Nephron progenitor cell (in vitro differentiated cells): ENCODE data around the gene LLGL2.

Experiments
- DNase-seq: peaks from one replicate; pipeline ENCODE4 v3.0.0; 2021
- H3K27ac Mint-ChIP-seq: 2 replicates; pipeline ENCODE4 v1.8.0; 2021; ENCODE audit warnings: mild to moderate bottlenecking, moderate library complexity, mixed read lengths
- H3K27me3 Mint-ChIP-seq: 2 replicates; pipeline ENCODE4 v1.8.0; 2021; ENCODE audit warnings: mild to moderate bottlenecking, low read depth, mixed read lengths; ENCODE audit not compliant: poor library complexity
- H3K36me3 Mint-ChIP-seq: 2 replicates; pipeline ENCODE4 v1.8.0; 2021; ENCODE audit warnings: low read depth, mixed read lengths
- H3K4me1 Mint-ChIP-seq: 2 replicates; pipeline ENCODE4 v1.8.0; 2021; ENCODE audit warnings: mixed read lengths
- H3K4me3 Mint-ChIP-seq: 2 replicates; pipeline ENCODE4 v1.8.0; 2021; ENCODE audit warnings: mild to moderate bottlenecking, moderate library complexity, mixed read lengths
- H3K9me3 Mint-ChIP-seq: 2 replicates; pipeline ENCODE4 v1.8.0; 2021; ENCODE audit warnings: mild to moderate bottlenecking, moderate library complexity, mixed read lengths
- TF ChIP-seq, protein P1 (sequence below): fragments of 200-600 bp; sonication (generic); IDR thresholded peaks from 2 replicates; pipeline ENCODE4 v1.5.0; 2021; ENCODE audit warnings: antibody characterized with exemption

Gene LLGL2

GRCh38 chr17:75551266-75551665, 25.8 kb downstream of the LLGL2 start:
- H3K36me3 Mint-ChIP-seq: no peaks in the 10 kb centered on the region
- TF ChIP-seq, protein P1, sequence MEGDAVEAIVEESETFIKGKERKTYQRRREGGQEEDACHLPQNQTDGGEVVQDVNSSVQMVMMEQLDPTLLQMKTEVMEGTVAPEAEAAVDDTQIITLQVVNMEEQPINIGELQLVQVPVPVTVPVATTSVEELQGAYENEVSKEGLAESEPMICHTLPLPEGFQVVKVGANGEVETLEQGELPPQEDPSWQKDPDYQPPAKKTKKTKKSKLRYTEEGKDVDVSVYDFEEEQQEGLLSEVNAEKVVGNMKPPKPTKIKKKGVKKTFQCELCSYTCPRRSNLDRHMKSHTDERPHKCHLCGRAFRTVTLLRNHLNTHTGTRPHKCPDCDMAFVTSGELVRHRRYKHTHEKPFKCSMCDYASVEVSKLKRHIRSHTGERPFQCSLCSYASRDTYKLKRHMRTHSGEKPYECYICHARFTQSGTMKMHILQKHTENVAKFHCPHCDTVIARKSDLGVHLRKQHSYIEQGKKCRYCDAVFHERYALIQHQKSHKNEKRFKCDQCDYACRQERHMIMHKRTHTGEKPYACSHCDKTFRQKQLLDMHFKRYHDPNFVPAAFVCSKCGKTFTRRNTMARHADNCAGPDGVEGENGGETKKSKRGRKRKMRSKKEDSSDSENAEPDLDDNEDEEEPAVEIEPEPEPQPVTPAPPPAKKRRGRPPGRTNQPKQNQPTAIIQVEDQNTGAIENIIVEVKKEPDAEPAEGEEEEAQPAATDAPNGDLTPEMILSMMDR: no peak
- no peak for DNase-seq
- no peak overlapping the region for H3K4me3 Mint-ChIP-seq
- H3K4me1 Mint-ChIP-seq: peaks cover 56% of the 10 kb centered on the region
- peaks cover 13% of the 10 kb centered on the region for H3K27me3 Mint-ChIP-seq
- no peak overlapping the region for H3K27ac Mint-ChIP-seq
- H3K9me3 Mint-ChIP-seq: no peaks in the 10 kb centered on the region

DNA sequence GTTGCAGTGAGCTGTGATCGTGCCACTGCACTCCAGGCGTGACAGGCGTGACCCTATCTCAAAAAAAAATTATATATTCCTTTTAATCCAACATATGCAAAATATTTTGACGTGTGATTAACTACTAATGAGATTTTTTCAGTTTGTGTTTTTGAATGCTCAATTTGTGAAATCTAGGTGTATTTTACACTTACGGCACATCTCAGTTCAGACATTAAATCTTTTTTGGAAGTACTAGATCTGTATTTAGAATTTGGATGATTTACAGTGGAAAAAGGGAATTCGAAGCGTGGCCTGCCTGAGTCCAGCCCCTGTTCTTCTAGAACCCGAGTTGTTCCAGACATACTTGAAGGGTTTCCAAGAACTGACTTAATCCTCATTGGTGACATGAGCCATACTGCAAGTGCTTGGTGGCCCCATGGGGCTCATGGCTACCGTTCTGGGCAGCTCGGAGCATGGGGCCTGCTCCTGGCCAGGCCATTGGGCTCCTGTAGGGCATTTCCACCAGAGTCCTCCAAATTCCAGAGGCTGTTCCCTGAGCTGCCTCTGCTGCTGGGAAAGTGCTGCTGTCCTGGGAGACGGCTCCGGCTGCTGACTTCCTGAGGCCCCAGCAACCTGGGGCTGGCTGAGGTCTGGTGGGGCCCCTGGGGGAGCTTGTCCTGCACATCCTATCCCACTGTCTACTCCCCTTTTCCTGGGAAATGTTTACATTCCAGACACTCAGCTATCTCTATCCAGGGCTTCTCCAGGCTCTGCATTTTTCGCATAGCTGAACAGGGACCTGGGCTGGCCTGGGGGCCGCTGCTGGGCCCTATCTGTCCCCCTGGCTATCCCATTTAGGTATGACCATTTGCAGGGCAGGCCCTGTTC, 27.2 kb downstream of the LLGL2 start:
- Mint-ChIP-seq H3K27ac (peak overlapping the region; percentile 83), H3K9me3 (no peaks in the 10 kb centered on the region), H3K36me3 (no peaks in the 10 kb centered on the region), H3K4me1 (peaks cover 60% of the 10 kb centered on the region), H3K27me3 (peaks cover 5% of the 10 kb centered on the region), H3K4me3 (no peak overlapping the region)
- TF ChIP-seq, protein P1: no peak
- DNase-seq: peak; percentile 41

GRCh38 chr17:75553295-75554110, 28.0 kb downstream of the LLGL2 start:
- TF ChIP-seq, protein P1: no peak
- Mint-ChIP-seq H3K27me3 (peaks cover 4% of the 10 kb centered on the region), H3K4me3 (no peak overlapping the region), H3K9me3 (no peaks in the 10 kb centered on the region), H3K36me3 (no peaks in the 10 kb centered on the region), H3K4me1 (peaks cover 63% of the 10 kb centered on the region), H3K27ac (peak overlapping the region; percentile 59)
- DNase-seq: no peak

- no peaks in the 10 kb centered on the region for H3K36me3 Mint-ChIP-seq
- no peak overlapping the region for H3K27ac Mint-ChIP-seq
- H3K4me3 Mint-ChIP-seq: no peak overlapping the region
- peaks cover 58% of the 10 kb centered on the region for H3K4me1 Mint-ChIP-seq
- H3K27me3 Mint-ChIP-seq: no peaks in the 10 kb centered on the region
- TF ChIP-seq, protein P1: no peak
- no peaks in the 10 kb centered on the region for H3K9me3 Mint-ChIP-seq
- no peak for DNase-seq
Observed at GRCh38 chr17:75555679-75556153, 30.2 kb downstream of the LLGL2 start.

- no peaks in the 10 kb centered on the region for H3K36me3 Mint-ChIP-seq
- H3K4me3 Mint-ChIP-seq: no peak overlapping the region
- peaks cover 49% of the 10 kb centered on the region for H3K4me1 Mint-ChIP-seq
- DNase-seq: peak; percentile 61
- H3K9me3 Mint-ChIP-seq: no peaks in the 10 kb centered on the region
- H3K27me3 Mint-ChIP-seq: no peaks in the 10 kb centered on the region
- no peak overlapping the region for H3K27ac Mint-ChIP-seq
- TF ChIP-seq, protein P1: no peak
Observed at GRCh38 chr17:75557075-75557851, 31.8 kb downstream of the LLGL2 start.
